HepG2 (cell line): Measurements from ENCODE around the gene NCF4. TPM values are rescaled to one million over a fixed set of nuclear protein-coding genes. Genes with fewer than 3 reads are reported as not detected.

Experiments
- BORCS8-MEF2B ChIP-seq: sonication (generic); formaldehyde crosslinking; IDR thresholded peaks from 2 replicates; pipeline ENCODE4 v1.8.0; 2022; ENCODE audit warnings: mild to moderate bottlenecking, missing genetic modification reagents
- BRD4 ChIP-seq: sonication (generic); formaldehyde crosslinking; IDR thresholded peaks from 2 replicates; pipeline ENCODE4 v1.4.0; 2020; ENCODE audit warnings: missing genetic modification reagents
- FOXK1 ChIP-seq: sonication (generic); formaldehyde crosslinking; IDR thresholded peaks from 2 replicates; pipeline ENCODE4 v1.4.0; 2020; ENCODE audit warnings: low read depth, missing genetic modification reagents, borderline replicate concordance
- GTF3A ChIP-seq: sonication (generic); formaldehyde crosslinking; conservative IDR thresholded peaks from 2 replicates; pipeline ENCODE4 v1.4.0; 2020; ENCODE audit warnings: mild to moderate bottlenecking, missing genetic modification reagents
- IRX3 ChIP-seq: sonication (generic); formaldehyde crosslinking; IDR thresholded peaks from 2 replicates; pipeline ENCODE4 v1.8.1; 2023; ENCODE audit warnings: mild to moderate bottlenecking, low read depth, missing genetic modification reagents, borderline replicate concordance
- NFIC ChIP-seq: IDR thresholded peaks from 2 replicates; pipeline ENCODE4 v1.6.1; 2012; ENCODE audit warnings: mild to moderate bottlenecking, low read length, inconsistent platforms
- NFRKB ChIP-seq: fragments of 450-650 bp; IDR thresholded peaks from 2 replicates; pipeline ENCODE4 v1.6.1; 2017
- PAWR ChIP-seq: sonication (generic); formaldehyde crosslinking; IDR thresholded peaks from 2 replicates; pipeline ENCODE4 v1.4.0; 2020; ENCODE audit warnings: missing genetic modification reagents, mild to moderate bottlenecking, borderline replicate concordance
- SMAD1 ChIP-seq: sonication (generic); formaldehyde crosslinking; IDR thresholded peaks from 2 replicates; pipeline ENCODE4 v1.4.0; 2020; ENCODE audit warnings: missing genetic modification reagents, low read depth, mild to moderate bottlenecking, borderline replicate concordance
- SOX13 ChIP-seq, 3 experiments: fragments of 450-650 bp in 1 of 3; sonication (generic) in 1 of 3; formaldehyde crosslinking in 1 of 3; IDR thresholded peaks in 2 of 3; conservative IDR thresholded peaks in 1 of 3; 2 replicates each; pipeline versions ENCODE4 v1.5.0 to v1.6.1; 2016 to 2020; ENCODE audit warnings: antibody characterized with exemption in 1 of 3, mild to moderate bottlenecking in 1 of 3, missing compliant biosample characterization in 1 of 3, missing genetic modification reagents in 1 of 3, moderate library complexity in 1 of 3
- SRY ChIP-seq: sonication (generic); formaldehyde crosslinking; IDR thresholded peaks from 2 replicates; pipeline ENCODE4 v1.8.0; 2022; ENCODE audit warnings: mild to moderate bottlenecking, missing genetic modification reagents
- ZNF883 ChIP-seq: sonication (generic); formaldehyde crosslinking; IDR thresholded peaks from 2 replicates; pipeline ENCODE4 v1.5.1; 2020; ENCODE audit warnings: mild to moderate bottlenecking, missing genetic modification reagents; ENCODE audit errors: not compliant biosample characterization
- polyA plus RNA-seq, 8 experiments: library from polyadenylated mRNA; depleted of rRNA in 3 of 8; stranded (reverse) in 7 of 8; unstranded in 1 of 8; fragments of >200 nt; fragmentation: Illumina TruSeq in 4 of 8; extraction: Trizol in 4 of 8; gene quantifications; 2 replicates each; pipeline versions ENCODE4 v1.2.1 to v1.2.3, GENCODE V29; 2011 to 2016; ENCODE audit warnings: low read depth in 4 of 8, missing spikeins in 1 of 8, mixed read lengths in 1 of 8; ENCODE audit not compliant: insufficient read depth in 1 of 8
- total RNA-seq, 5 experiments: library from RNA; depleted of rRNA; stranded (reverse); fragments of >200 nt; fragmentation: Illumina TruSeq; extraction: Trizol; gene quantifications; 2 replicates each; pipeline ENCODE4 v1.2.3, GENCODE V29; 2016; ENCODE audit warnings: low read depth in 1 of 5
- TF ChIP-seq, protein P1 (sequence below): sonication (generic); formaldehyde crosslinking; IDR thresholded peaks from 2 replicates; pipeline ENCODE4 v1.4.0; 2020; ENCODE audit warnings: mild to moderate bottlenecking, missing genetic modification reagents
- TF ChIP-seq, protein P2 (sequence below): sonication (generic); formaldehyde crosslinking; IDR thresholded peaks from 2 replicates; pipeline ENCODE4 v1.4.0; 2020; ENCODE audit warnings: missing genetic modification reagents, borderline replicate concordance

NCF4 gene
- total and polyA plus RNA-seq, 2 of the 13 experiments (the other 11 are each of a cell fraction or from before 2014, with no cell fraction given) = not detected

DNA sequence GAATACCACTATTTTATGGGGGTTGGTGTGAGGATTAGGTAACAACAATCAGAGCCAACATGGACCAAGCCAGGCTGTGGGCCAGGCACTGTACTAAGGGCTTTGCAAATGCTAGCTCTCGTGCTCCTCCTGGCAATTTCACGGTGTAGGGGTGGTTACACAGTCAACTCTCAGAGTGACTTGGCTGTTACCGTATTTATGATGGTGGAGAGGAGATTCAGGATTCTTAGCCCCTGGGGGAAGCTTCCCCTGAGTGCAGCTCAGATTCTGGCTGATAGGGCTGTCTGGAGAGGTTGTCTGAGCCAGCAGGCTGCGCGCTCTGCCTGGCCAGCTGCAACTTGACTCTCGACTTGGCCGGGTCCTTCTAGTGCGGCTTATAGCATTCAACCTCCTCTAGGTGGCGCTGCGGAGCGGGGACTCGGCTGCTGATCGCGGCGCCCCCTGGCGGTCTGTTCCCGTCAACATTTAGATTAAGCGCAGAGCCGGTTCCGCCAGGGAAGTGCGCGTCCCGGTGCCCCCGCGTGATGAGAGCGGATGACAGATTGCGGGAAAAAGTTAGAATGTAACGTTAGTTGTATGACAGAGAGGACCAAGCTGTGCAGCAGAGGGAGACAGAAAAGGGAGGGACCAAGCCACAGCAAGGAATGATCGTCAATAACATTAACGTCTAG is 4.5 kb upstream of the NCF4 start (continued):
- TF ChIP-seq, protein P1, sequence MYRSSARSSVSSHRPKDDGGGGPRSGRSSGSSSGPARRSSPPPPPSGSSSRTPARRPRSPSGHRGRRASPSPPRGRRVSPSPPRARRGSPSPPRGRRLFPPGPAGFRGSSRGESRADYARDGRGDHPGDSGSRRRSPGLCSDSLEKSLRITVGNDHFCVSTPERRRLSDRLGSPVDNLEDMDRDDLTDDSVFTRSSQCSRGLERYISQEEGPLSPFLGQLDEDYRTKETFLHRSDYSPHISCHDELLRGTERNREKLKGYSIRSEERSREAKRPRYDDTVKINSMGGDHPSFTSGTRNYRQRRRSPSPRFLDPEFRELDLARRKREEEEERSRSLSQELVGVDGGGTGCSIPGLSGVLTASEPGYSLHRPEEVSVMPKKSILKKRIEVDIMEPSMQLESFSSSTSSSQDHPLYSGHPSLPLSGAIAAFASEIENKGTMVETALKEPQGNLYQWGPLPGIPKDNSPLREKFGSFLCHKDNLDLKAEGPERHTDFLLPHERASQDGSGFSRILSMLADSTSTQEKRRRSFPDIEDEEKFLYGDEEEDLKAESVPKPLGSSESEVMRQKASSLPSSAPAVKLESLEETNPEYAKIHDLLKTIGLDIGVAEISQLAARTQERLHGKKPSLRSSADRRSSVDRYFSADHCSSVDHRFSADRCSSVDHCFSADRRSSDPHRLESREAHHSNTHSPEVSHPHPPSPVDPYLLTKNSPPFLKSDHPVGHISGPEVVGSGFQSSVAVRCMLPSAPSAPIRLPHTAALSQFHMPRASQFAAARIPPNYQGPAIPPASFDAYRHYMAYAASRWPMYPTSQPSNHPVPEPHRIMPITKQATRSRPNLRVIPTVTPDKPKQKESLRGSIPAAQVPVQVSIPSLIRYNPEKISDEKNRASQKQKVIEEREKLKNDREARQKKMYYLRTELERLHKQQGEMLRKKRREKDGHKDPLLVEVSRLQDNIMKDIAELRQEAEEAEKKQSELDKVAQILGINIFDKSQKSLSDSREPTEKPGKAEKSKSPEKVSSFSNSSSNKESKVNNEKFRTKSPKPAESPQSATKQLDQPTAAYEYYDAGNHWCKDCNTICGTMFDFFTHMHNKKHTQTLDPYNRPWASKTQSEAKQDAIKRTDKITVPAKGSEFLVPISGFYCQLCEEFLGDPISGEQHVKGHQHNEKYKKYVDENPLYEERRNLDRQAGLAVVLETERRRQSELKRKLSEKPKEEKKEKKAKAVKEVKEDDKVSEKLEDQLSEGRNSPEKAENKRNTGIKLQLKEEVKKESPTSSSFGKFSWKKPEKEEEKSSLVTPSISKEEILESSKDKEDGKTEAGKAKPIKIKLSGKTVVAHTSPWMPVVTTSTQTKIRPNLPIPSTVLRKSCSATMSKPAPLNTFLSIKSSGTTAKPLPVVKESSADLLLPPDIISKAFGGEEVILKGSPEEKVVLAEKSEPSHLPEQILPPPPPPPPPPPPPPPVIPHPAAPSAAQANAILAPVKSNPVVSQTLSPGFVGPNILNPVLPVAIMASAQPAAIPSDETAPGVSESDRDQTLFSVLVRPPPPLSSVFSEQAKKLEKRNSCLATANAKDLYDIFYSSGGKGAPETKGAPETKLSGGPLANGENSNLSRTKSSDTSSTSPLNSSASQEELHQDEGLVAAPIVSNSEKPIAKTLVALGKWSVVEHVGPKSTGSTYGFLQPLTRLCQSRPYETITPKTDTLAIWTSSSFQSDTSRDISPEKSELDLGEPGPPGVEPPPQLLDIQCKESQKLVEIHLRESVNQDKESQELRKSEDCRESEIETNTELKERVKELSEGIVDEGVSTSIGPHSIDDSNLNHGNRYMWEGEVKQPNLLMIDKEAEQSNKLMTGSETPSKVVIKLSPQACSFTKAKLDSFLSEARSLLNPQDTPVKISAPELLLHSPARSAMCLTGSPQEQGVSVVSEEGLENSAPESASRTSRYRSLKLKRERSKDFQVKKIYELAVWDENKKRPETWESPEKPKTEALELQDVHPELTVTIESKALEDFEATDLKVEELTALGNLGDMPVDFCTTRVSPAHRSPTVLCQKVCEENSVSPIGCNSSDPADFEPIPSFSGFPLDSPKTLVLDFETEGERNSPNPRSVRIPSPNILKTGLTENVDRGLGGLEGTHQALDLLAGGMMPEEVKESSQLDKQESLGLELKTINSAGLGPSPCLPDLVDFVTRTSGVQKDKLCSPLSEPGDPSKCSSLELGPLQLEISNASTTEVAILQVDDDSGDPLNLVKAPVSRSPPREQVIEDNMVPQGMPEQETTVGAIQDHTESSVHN (CRISPR knock-in tag) = 0 out of 2 replicates have a peak, but pooled peaks have one; percentile 10
- TF ChIP-seq, protein P2, sequence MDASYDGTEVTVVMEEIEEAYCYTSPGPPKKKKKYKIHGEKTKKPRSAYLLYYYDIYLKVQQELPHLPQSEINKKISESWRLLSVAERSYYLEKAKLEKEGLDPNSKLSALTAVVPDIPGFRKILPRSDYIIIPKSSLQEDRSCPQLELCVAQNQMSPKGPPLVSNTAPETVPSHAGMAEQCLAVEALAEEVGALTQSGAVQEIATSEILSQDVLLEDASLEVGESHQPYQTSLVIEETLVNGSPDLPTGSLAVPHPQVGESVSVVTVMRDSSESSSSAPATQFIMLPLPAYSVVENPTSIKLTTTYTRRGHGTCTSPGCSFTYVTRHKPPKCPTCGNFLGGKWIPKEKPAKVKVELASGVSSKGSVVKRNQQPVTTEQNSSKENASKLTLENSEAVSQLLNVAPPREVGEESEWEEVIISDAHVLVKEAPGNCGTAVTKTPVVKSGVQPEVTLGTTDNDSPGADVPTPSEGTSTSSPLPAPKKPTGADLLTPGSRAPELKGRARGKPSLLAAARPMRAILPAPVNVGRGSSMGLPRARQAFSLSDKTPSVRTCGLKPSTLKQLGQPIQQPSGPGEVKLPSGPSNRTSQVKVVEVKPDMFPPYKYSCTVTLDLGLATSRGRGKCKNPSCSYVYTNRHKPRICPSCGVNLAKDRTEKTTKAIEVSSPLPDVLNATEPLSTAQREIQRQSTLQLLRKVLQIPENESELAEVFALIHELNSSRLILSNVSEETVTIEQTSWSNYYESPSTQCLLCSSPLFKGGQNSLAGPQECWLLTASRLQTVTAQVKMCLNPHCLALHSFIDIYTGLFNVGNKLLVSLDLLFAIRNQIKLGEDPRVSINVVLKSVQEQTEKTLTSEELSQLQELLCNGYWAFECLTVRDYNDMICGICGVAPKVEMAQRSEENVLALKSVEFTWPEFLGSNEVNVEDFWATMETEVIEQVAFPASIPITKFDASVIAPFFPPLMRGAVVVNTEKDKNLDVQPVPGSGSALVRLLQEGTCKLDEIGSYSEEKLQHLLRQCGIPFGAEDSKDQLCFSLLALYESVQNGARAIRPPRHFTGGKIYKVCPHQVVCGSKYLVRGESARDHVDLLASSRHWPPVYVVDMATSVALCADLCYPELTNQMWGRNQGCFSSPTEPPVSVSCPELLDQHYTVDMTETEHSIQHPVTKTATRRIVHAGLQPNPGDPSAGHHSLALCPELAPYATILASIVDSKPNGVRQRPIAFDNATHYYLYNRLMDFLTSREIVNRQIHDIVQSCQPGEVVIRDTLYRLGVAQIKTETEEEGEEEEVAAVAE (CRISPR knock-in tag) = no peak
- no peak for TF ChIP-seq NFIC
- no peak for TF ChIP-seq NFRKB
- peak; percentile 69; the same call in 1 of the 2 replicates for TF ChIP-seq BORCS8-MEF2B (CRISPR knock-in tag)
- no peak for TF ChIP-seq SOX13 (IDR thresholded peaks at IDR 0.05)
- TF ChIP-seq SOX13 (CRISPR knock-in tag; conservative IDR thresholded peaks at IDR 0.05 in 1 of 2, IDR thresholded peaks at IDR 0.05 in 1 of 2) = no peak
- no peak for TF ChIP-seq IRX3 (CRISPR knock-in tag)
- no peak for TF ChIP-seq SMAD1 (CRISPR knock-in tag)
- TF ChIP-seq SRY (CRISPR knock-in tag) = no peak
- TF ChIP-seq GTF3A (CRISPR knock-in tag) = no peak
- peak; percentile 57; the same call in 1 of the 2 replicates for TF ChIP-seq FOXK1 (CRISPR knock-in tag)
- TF ChIP-seq BRD4 = no peak
- TF ChIP-seq PAWR (CRISPR knock-in tag) = no peak
- no peak for TF ChIP-seq ZNF883 (CRISPR knock-in tag)
